Measurements from ENCODE around the gene TIMP3.

The TIMP3 gene

DNA sequence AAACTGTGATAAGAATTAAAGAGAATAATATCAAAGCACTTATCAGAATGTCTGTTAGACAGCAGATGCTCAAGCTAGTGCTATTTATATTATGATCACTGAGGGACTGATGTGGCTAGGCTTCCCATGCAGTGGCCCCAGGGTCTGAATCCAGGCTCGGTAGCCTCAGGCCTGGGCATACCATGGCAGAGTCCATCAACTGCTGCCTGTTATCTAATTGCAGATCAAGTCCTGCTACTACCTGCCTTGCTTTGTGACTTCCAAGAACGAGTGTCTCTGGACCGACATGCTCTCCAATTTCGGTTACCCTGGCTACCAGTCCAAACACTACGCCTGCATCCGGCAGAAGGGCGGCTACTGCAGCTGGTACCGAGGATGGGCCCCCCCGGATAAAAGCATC, 57.5 kb downstream of the TIMP3 start:
- no peaks in the 10 kb centered on the region for H3K4me1 ChIP-seq (ENCODE audit: insufficient read depth, low read length)
- no peak overlapping the region for H3K4me2 ChIP-seq (ENCODE audit: insufficient read depth, low read length)
- no peaks in the 10 kb centered on the region for H4K20me1 ChIP-seq (ENCODE audit: insufficient read depth, low read length)
- H3K4me3 ChIP-seq (ENCODE audit: low read depth in 1 of 2, low read length in 2 of 2): no peak overlapping the region
- H3K27ac ChIP-seq (ENCODE audit: low read length): no peak overlapping the region
- DNase-seq: no peak
- no peaks in the 10 kb centered on the region for H3K79me2 ChIP-seq (ENCODE audit: insufficient read depth, low read length)
- ATAC-seq (ENCODE audit: insufficient read depth, low read depth): no peak
- no peak for TF ChIP-seq EZH2 (IDR thresholded peaks at IDR 0.05; ENCODE audit: borderline replicate concordance, low read depth, low read length, severe bottlenecking)
- no peaks in the 10 kb centered on the region for H3K27me3 ChIP-seq (ENCODE audit: insufficient read depth, low read length, poor library complexity)
- no peaks in the 10 kb centered on the region for H3K36me3 ChIP-seq (ENCODE audit: insufficient read depth, low read length)
- no peak overlapping the region for H3K9ac ChIP-seq (ENCODE audit: low read depth, low read length)
- H3K9me3 ChIP-seq (ENCODE audit: insufficient read depth, low read length, severe bottlenecking): no peaks in the 10 kb centered on the region
- no peak overlapping the region for H2AFZ ChIP-seq (ENCODE audit: low read depth, low read length)

- H2AFZ ChIP-seq (ENCODE audit: low read depth, low read length): no peak overlapping the region
- no peaks in the 10 kb centered on the region for H3K9me3 ChIP-seq (ENCODE audit: insufficient read depth, low read length, severe bottlenecking)
- H3K27me3 ChIP-seq (ENCODE audit: insufficient read depth, low read length, poor library complexity): no peaks in the 10 kb centered on the region
- TF ChIP-seq CTCF (IDR thresholded peaks at IDR 0.05; ENCODE audit: borderline replicate concordance, extremely low read depth, low read length, poor library complexity, severe bottlenecking): no peak
- no peak for TF ChIP-seq EZH2 (IDR thresholded peaks at IDR 0.05; ENCODE audit: borderline replicate concordance, low read depth, low read length, severe bottlenecking)
- H4K20me1 ChIP-seq (ENCODE audit: insufficient read depth, low read length): no peaks in the 10 kb centered on the region
- no peaks in the 10 kb centered on the region for H3K79me2 ChIP-seq (ENCODE audit: insufficient read depth, low read length)
- H3K27ac ChIP-seq (ENCODE audit: low read length): no peak overlapping the region
- no peaks in the 10 kb centered on the region for H3K4me1 ChIP-seq (ENCODE audit: insufficient read depth, low read length)
- H3K36me3 ChIP-seq (ENCODE audit: insufficient read depth, low read length): no peaks in the 10 kb centered on the region
- no peak overlapping the region for H3K4me2 ChIP-seq (ENCODE audit: insufficient read depth, low read length)
- no peak overlapping the region for H3K4me3 ChIP-seq (ENCODE audit: low read depth in 1 of 2, low read length in 2 of 2)
- DNase-seq (no peak), ATAC-seq (ENCODE audit: insufficient read depth, low read depth) (no peak)
- H3K9ac ChIP-seq (ENCODE audit: low read depth, low read length): no peak overlapping the region
These were observed 58.2 kb downstream of the TIMP3 start for GRCh38 chr22:32859743-32860142.

DNA sequence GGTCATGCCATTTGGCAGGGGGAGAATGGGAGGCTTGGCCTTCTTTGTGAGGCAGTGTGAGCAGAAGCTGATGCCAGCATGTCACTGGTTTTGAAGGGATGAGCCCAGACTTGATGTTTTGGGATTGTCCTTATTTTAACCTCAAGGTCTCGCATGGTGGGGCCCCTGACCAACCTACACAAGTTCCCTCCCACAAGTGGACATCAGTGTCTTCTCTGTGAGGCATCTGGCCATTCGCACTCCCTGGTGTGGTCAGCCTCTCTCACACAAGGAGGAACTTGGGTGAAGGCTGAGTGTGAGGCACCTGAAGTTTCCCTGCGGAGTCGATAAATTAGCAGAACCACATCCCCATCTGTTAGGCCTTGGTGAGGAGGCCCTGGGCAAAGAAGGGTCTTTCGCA, 59.8 kb downstream of the TIMP3 start:
- H3K9me3 ChIP-seq (ENCODE audit: insufficient read depth, low read length, severe bottlenecking): no peaks in the 10 kb centered on the region
- H3K9ac ChIP-seq (ENCODE audit: low read depth, low read length): no peak overlapping the region
- no peaks in the 10 kb centered on the region for H3K4me1 ChIP-seq (ENCODE audit: insufficient read depth, low read length)
- TF ChIP-seq EZH2 (IDR thresholded peaks at IDR 0.05; ENCODE audit: borderline replicate concordance, low read depth, low read length, severe bottlenecking): no peak
- TF ChIP-seq CTCF (IDR thresholded peaks at IDR 0.05; ENCODE audit: borderline replicate concordance, extremely low read depth, low read length, poor library complexity, severe bottlenecking): no peak
- no peak overlapping the region for H2AFZ ChIP-seq (ENCODE audit: low read depth, low read length)
- no peaks in the 10 kb centered on the region for H3K27me3 ChIP-seq (ENCODE audit: insufficient read depth, low read length, poor library complexity)
- no peaks in the 10 kb centered on the region for H3K36me3 ChIP-seq (ENCODE audit: insufficient read depth, low read length)
- no peak overlapping the region for H3K27ac ChIP-seq (ENCODE audit: low read length)
- no peak overlapping the region for H3K4me2 ChIP-seq (ENCODE audit: insufficient read depth, low read length)
- H3K4me3 ChIP-seq (ENCODE audit: low read depth in 1 of 2, low read length in 2 of 2): no peak overlapping the region
- no peaks in the 10 kb centered on the region for H3K79me2 ChIP-seq (ENCODE audit: insufficient read depth, low read length)
- no peak for ATAC-seq (ENCODE audit: insufficient read depth, low read depth)
- DNase-seq: no peak
- no peaks in the 10 kb centered on the region for H4K20me1 ChIP-seq (ENCODE audit: insufficient read depth, low read length)

GRCh38 chr22:32862083-32862482, 60.6 kb downstream of the TIMP3 start:
- H3K27ac ChIP-seq (ENCODE audit: low read length): no peak overlapping the region
- no peak for TF ChIP-seq EZH2 (IDR thresholded peaks at IDR 0.05; ENCODE audit: borderline replicate concordance, low read depth, low read length, severe bottlenecking)
- no peak overlapping the region for H2AFZ ChIP-seq (ENCODE audit: low read depth, low read length)

More at GRCh38 chr22:32862083-32862482, 60.6 kb downstream of the TIMP3 start:
- no peak for ATAC-seq (ENCODE audit: insufficient read depth, low read depth)
- no peaks in the 10 kb centered on the region for H4K20me1 ChIP-seq (ENCODE audit: insufficient read depth, low read length)
- H3K79me2 ChIP-seq (ENCODE audit: insufficient read depth, low read length): no peaks in the 10 kb centered on the region
- no peaks in the 10 kb centered on the region for H3K4me1 ChIP-seq (ENCODE audit: insufficient read depth, low read length)
- H3K9me3 ChIP-seq (ENCODE audit: insufficient read depth, low read length, severe bottlenecking): no peaks in the 10 kb centered on the region
- no peak overlapping the region for H3K4me3 ChIP-seq (ENCODE audit: low read depth in 1 of 2, low read length in 2 of 2)
- H3K9ac ChIP-seq (ENCODE audit: low read depth, low read length): no peak overlapping the region
- H3K4me2 ChIP-seq (ENCODE audit: insufficient read depth, low read length): no peak overlapping the region
- no peaks in the 10 kb centered on the region for H3K36me3 ChIP-seq (ENCODE audit: insufficient read depth, low read length)
- no peaks in the 10 kb centered on the region for H3K27me3 ChIP-seq (ENCODE audit: insufficient read depth, low read length, poor library complexity)
- no peak for DNase-seq
